ENCODE results near the gene LAMA3. TPM values are rescaled to one million over a fixed set of nuclear protein-coding genes. Genes with fewer than 3 reads are reported as not detected.

Gene LAMA3
- total RNA-seq, 2 donors from 2014 or later = 30.1 to 34.2 TPM

DNA sequence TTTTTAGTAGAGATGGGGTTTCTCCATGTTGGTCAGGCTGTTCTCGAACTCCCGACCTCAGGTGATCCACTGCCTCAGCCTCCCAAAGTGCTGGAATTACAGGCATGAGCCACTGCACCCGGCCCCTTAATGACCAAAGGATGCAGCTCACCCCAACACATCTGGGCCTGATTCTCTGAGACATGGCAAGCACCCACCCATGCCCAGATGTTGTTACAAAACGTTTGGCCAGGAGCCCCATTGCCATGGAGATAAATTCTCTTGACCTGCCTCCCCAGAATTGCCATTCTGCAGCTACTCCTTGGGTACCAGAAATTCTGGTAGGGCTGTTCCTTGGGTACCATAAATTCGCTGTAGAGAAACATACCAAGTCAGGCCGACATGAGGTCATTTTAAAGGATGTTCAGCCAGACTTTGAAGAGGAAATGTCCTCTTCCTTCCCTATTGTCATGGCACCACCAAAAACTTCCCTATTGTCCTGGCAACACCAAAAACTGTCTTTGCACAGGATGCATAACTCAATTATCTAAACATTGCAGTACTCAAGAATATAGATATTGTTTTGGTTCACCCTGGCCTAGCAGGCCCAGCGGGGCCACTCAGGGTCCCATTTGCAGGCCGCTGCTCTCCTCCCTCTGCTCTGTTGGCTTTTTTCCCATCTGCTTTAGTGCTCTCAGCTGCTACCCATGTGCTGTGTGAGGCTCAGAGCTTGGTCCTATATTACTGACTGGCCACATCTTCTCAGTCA, 164.4 kb downstream of the LAMA3 start:
- Histone ChIP-seq H3K9me3 (no peaks in the 10 kb centered on the region), H3K4me1 (ENCODE audit: control insufficient read depth in 1 of 2, low read depth in 2 of 2) (no peaks in the 10 kb centered on the region), H3K27ac (no peak overlapping the region), H3K27me3 (replicated peaks; ENCODE audit: insufficient read depth) (no peaks in the 10 kb centered on the region), H3K4me3 (no peak overlapping the region), H3K36me3 (no peaks in the 10 kb centered on the region)
- DNase-seq (ENCODE audit: low spot score) = no peak
- TF ChIP-seq, protein P1, sequence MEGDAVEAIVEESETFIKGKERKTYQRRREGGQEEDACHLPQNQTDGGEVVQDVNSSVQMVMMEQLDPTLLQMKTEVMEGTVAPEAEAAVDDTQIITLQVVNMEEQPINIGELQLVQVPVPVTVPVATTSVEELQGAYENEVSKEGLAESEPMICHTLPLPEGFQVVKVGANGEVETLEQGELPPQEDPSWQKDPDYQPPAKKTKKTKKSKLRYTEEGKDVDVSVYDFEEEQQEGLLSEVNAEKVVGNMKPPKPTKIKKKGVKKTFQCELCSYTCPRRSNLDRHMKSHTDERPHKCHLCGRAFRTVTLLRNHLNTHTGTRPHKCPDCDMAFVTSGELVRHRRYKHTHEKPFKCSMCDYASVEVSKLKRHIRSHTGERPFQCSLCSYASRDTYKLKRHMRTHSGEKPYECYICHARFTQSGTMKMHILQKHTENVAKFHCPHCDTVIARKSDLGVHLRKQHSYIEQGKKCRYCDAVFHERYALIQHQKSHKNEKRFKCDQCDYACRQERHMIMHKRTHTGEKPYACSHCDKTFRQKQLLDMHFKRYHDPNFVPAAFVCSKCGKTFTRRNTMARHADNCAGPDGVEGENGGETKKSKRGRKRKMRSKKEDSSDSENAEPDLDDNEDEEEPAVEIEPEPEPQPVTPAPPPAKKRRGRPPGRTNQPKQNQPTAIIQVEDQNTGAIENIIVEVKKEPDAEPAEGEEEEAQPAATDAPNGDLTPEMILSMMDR (IDR thresholded peaks at IDR 0.05) = no peak
- ATAC-seq (ENCODE audit: insufficient number of reproducible peaks, low FRiP score, low read depth) = no peak

DNA sequence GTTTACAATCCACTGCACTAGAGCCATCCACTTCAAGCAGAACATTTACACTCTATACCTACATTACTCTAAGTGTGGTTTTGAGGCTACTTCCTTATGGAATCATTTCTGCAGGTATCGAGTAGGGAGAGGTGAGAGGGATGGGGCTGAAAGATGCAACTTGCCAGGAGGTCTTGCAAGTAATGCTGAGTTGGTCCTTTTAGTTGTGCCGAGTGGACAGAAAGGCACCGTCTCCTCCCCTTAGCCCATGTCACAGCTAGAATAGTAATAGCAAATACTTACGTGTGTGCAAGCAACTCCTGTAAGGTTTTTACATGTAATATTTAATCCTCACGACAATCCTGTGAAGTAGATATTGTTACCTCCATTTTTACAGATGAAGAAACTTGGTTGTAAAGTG, 166.5 kb downstream of the LAMA3 start:
- TF ChIP-seq, protein P1 (IDR thresholded peaks at IDR 0.05) = no peak
- H3K4me1 ChIP-seq (ENCODE audit: control insufficient read depth in 1 of 2, low read depth in 2 of 2) = no peaks in the 10 kb centered on the region
- H3K36me3 ChIP-seq = no peaks in the 10 kb centered on the region
- no peaks in the 10 kb centered on the region for H3K9me3 ChIP-seq
- no peak overlapping the region for H3K4me3 ChIP-seq
- no peak for DNase-seq (ENCODE audit: low spot score)
- H3K27me3 ChIP-seq (replicated peaks; ENCODE audit: insufficient read depth) = no peaks in the 10 kb centered on the region
- ATAC-seq (ENCODE audit: insufficient number of reproducible peaks, low FRiP score, low read depth) = no peak
- no peak overlapping the region for H3K27ac ChIP-seq

DNA sequence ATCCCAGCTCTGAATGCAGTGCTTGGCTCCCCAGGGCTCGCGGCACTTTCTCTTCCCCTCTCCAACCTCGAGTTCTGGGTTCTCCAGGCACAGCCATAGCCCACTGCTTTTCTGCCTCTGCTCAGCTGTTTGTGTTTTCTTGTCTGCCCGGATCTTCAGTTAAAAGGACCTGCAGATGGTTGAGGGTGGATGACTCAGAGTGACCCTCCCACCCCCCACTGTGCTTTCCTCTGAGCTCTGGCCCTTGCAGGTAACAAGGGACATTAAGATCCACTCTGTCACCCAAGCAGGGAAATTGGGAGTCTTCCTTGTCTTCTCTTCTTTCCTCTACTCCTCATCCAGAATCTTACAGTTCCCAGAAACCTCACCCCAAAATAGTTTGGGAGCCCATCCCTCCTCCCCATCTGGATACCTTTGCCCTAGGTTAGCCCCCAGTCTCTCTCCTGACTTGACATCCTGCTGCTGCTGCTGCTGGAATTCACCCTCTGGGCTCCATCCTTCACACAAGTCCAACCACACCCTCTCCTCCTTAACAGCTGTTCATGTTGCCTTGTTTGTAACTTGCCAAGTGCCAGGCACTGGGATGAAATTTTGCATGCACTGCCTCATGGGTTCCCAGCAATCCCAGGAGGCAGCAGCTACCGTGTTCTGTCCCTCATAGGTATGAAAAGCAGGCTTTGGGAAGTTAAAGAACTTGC, 167.4 kb downstream of the LAMA3 start:
- no peaks in the 10 kb centered on the region for H3K9me3 ChIP-seq
- peaks cover 3 to 8% of the 10 kb centered on the region in 2 donors for H3K4me1 ChIP-seq (ENCODE audit: control insufficient read depth in 1 of 2, low read depth in 2 of 2)
- H3K36me3 ChIP-seq = no peaks in the 10 kb centered on the region
- H3K4me3 ChIP-seq = no peak overlapping the region
- TF ChIP-seq, protein P1 (IDR thresholded peaks at IDR 0.05) = no peak
- DNase-seq (ENCODE audit: low spot score) = no peak
- no peak overlapping the region for H3K27ac ChIP-seq
- no peaks in the 10 kb centered on the region for H3K27me3 ChIP-seq (replicated peaks; ENCODE audit: insufficient read depth)
- no peak for ATAC-seq (ENCODE audit: insufficient number of reproducible peaks, low FRiP score, low read depth)

DNA sequence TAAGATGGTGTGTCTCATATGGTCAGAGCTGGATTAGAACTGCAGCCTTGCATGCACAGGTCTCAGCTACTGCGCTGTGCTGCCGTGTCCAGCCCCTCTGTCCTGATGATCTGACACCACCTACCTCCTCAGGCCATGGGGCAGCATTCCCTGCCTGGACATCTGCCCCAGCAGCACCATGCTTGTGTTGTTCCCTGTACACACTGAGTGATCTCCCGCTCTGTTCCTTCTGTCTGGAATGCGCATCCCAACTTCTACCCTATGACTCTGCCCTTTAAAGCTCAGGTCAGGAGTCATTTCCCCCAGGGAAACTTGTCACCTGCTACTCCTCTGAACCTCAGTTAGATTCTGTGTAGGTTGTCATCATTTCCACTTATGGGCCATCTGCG, 167.9 kb downstream of the LAMA3 start:
- no peaks in the 10 kb centered on the region for H3K9me3 ChIP-seq
- peaks cover 6 to 13% of the 10 kb centered on the region in 2 donors for H3K4me1 ChIP-seq (ENCODE audit: control insufficient read depth in 1 of 2, low read depth in 2 of 2)
- H3K4me3 ChIP-seq = no peak overlapping the region
- no peaks in the 10 kb centered on the region for H3K36me3 ChIP-seq
- DNase-seq (ENCODE audit: low spot score) = no peak
- no peak for ATAC-seq (ENCODE audit: insufficient number of reproducible peaks, low FRiP score, low read depth)
- H3K27me3 ChIP-seq (replicated peaks; ENCODE audit: insufficient read depth) = no peaks in the 10 kb centered on the region
- TF ChIP-seq, protein P1 (IDR thresholded peaks at IDR 0.05) = no peak
- no peak overlapping the region for H3K27ac ChIP-seq

DNA sequence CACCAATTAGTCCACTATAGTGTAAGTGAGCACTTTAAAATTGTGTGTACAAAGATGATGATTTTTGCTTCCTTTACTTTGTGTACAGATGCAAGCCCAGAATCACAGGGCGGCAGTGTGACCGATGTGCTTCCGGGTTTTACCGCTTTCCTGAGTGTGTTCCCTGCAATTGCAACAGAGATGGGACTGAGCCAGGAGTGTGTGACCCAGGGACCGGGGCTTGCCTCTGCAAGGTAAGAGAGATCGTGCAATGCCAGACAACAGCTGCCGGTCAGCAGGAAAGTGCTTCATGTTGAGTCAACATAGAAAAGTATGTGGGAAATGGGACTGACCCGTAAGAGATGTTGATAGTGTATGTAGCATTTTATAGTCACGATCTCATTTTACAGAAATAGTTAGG, 168.5 kb downstream of the LAMA3 start:
- Histone ChIP-seq H3K9me3 (no peaks in the 10 kb centered on the region), H3K36me3 (no peaks in the 10 kb centered on the region), H3K27me3 (replicated peaks; ENCODE audit: insufficient read depth) (no peaks in the 10 kb centered on the region), H3K27ac (no peak overlapping the region), H3K4me3 (no peak overlapping the region), H3K4me1 (ENCODE audit: control insufficient read depth in 1 of 2, low read depth in 2 of 2) (peaks cover 9 to 19% of the 10 kb centered on the region in 2 donors)
- DNase-seq (ENCODE audit: low spot score) (no peak), ATAC-seq (ENCODE audit: insufficient number of reproducible peaks, low FRiP score, low read depth) (no peak)
- TF ChIP-seq, protein P1 (IDR thresholded peaks at IDR 0.05) = no peak
